GM19240 (cell line): ENCODE measurements around the gene KLHL26.
"Not testable (repeated sequence)": the region's sequence is repeated elsewhere in the genome, so short reads cannot be mapped to it uniquely, and the experiment has no call there.

ENCODE experiments used
- DNase-seq: peaks from one replicate; pipeline ENCODE4 v3.0.0; 2011; ENCODE audit warnings: low spot score; ENCODE audit not compliant: insufficient read length

KLHL26 gene

GRCh38 chr19:18636969-18637629 is at the start of gene KLHL26:
TSS of gene KLHL26 (plus strand) at chr19:18637028. CDS start at chr19:18637055, 27 bp downstream.
- DNase-seq = peak; percentile 87

GRCh38 chr19:18587561-18587960 is 49.3 kb upstream of the KLHL26 start:
- no peak for DNase-seq

- no peak for DNase-seq
Measured at GRCh38 chr19:18587962-18588610, 48.7 kb upstream of the KLHL26 start.

- DNase-seq = no peak
Measured at GRCh38 chr19:18588611-18589379, 48.0 kb upstream of the KLHL26 start, which contains the start of gene REX1BD. TSS of gene REX1BD (plus strand) at chr19:18588798. CDS start at chr19:18588802, 4 bp downstream.

- DNase-seq = no peak
Measured at GRCh38 chr19:18589380-18590272, 47.2 kb upstream of the KLHL26 start.

- no peak for DNase-seq
Measured at GRCh38 chr19:18590273-18591272, 46.3 kb upstream of the KLHL26 start.

- no peak for DNase-seq
Measured at GRCh38 chr19:18591735-18592385, 45.0 kb upstream of the KLHL26 start.

GRCh38 chr19:18592732-18593131 is 44.1 kb upstream of the KLHL26 start:
- not testable (repeated sequence) for DNase-seq

GRCh38 chr19:18593367-18594095 is 43.3 kb upstream of the KLHL26 start:
- no peak for DNase-seq

GRCh38 chr19:18594096-18594823 is 42.6 kb upstream of the KLHL26 start:
- DNase-seq = peak; percentile 89

- DNase-seq = no peak
Measured at GRCh38 chr19:18594824-18595373, 41.9 kb upstream of the KLHL26 start.

GRCh38 chr19:18595475-18595874 is 41.4 kb upstream of the KLHL26 start:
- DNase-seq = no peak

- no peak for DNase-seq
Measured at GRCh38 chr19:18596752-18597157, 40.1 kb upstream of the KLHL26 start.

GRCh38 chr19:18597809-18598660 is 38.8 kb upstream of the KLHL26 start:
- no peak for DNase-seq

GRCh38 chr19:18599485-18599884 is 37.3 kb upstream of the KLHL26 start:
- no peak for DNase-seq

- DNase-seq = not testable (repeated sequence)
Measured at GRCh38 chr19:18600692-18601397, 36.0 kb upstream of the KLHL26 start.
